Measurements from ENCODE around the gene SNAPC1. TPM values are rescaled to one million over a fixed set of nuclear protein-coding genes. Genes with fewer than 3 reads are reported as not detected.

Gene SNAPC1
- total and polyA plus RNA-seq, 9 of the 15 experiments (the other 6 are each of a cell fraction or from before 2014, with no cell fraction given) = 3.7 to 9.0 (median 7.9) TPM

GRCh38 chr14:61750708-61751474 is 11.3 kb upstream of the SNAPC1 start (continued):
- no peak for TF ChIP-seq ZNF224 (CRISPR knock-in tag; IDR thresholded peaks at IDR 0.05)
- TF ChIP-seq GATAD2B (IDR thresholded peaks at IDR 0.05; ENCODE audit: borderline replicate concordance) = peak; percentile 77; the same call in 1 of the 2 replicates
- peak; percentile 82 to 89 for TF ChIP-seq MAZ (CRISPR knock-in tag; conservative IDR thresholded peaks at IDR 0.05 in 1 of 2, IDR thresholded peaks at IDR 0.05 in 1 of 2)
- no peak for TF ChIP-seq EZH2 (IDR thresholded peaks at IDR 0.05; ENCODE audit: borderline replicate concordance, low read depth, low read length)
- TF ChIP-seq ZNF57 (CRISPR knock-in tag; IDR thresholded peaks at IDR 0.05) = no peak
- TF ChIP-seq RBM14 (IDR thresholded peaks at IDR 0.05; ENCODE audit: borderline replicate concordance, insufficient read depth, low read depth, low read length) = no peak
- 0 out of 2 replicates have a peak, but pooled peaks have one; percentile 20 for TF ChIP-seq SIN3B (IDR thresholded peaks at IDR 0.05; ENCODE audit: low read depth)
- TF ChIP-seq ZBTB12 (CRISPR knock-in tag; IDR thresholded peaks at IDR 0.05) = no peak
- TF ChIP-seq NR4A1 (CRISPR knock-in tag; IDR thresholded peaks at IDR 0.05) = no peak
- TF ChIP-seq NR4A1 (tag; IDR thresholded peaks at IDR 0.05) = no peak
- no peak for TF ChIP-seq SRSF1 (IDR thresholded peaks at IDR 0.05; ENCODE audit: low read depth, low read length)
- TF ChIP-seq TFE3 (CRISPR knock-in tag; IDR thresholded peaks at IDR 0.05) = no peak
- no peak for TF ChIP-seq ELF4 (CRISPR knock-in tag; IDR thresholded peaks at IDR 0.05)
- no peak for TF ChIP-seq HNRNPUL1 (IDR thresholded peaks at IDR 0.05; ENCODE audit: low read length)
- no peak for TF ChIP-seq TOE1 (IDR thresholded peaks at IDR 0.05; ENCODE audit: borderline replicate concordance)
- no peak for TF ChIP-seq TOE1 (CRISPR knock-in tag; IDR thresholded peaks at IDR 0.05; ENCODE audit: borderline replicate concordance, low read depth)
- TF ChIP-seq MLLT1 (IDR thresholded peaks at IDR 0.05) = no peak
- no peak for TF ChIP-seq FOXJ2 (tag; IDR thresholded peaks at IDR 0.05)
- peak; percentile 53 for TF ChIP-seq TAF1 (IDR thresholded peaks at IDR 0.05; ENCODE audit: control insufficient read depth, extremely low read depth, insufficient read depth, low read length, severe bottlenecking)
- TF ChIP-seq ZBTB34 (CRISPR knock-in tag; IDR thresholded peaks at IDR 0.05) = no peak
- no peak for TF ChIP-seq NFIC (IDR thresholded peaks at IDR 0.05)
- TF ChIP-seq RBM17 (IDR thresholded peaks at IDR 0.05; ENCODE audit: borderline replicate concordance, low read depth, low read length) = no peak
- TF ChIP-seq KDM5B (IDR thresholded peaks at IDR 0.05; ENCODE audit: insufficient replicate concordance, low read depth, low read length) = peak; percentile 51

All from K562 (cell line).